Limb (tissue), 2 donors: ENCODE measurements around the gene DUSP10.

Experiments used
- DNase-seq, 2 donors: peaks; one replicate each; pipeline ENCODE4 v3.0.0-alpha.2; 2016; ENCODE audit errors: extremely low spot score in 2 of 2

Gene DUSP10

DNA sequence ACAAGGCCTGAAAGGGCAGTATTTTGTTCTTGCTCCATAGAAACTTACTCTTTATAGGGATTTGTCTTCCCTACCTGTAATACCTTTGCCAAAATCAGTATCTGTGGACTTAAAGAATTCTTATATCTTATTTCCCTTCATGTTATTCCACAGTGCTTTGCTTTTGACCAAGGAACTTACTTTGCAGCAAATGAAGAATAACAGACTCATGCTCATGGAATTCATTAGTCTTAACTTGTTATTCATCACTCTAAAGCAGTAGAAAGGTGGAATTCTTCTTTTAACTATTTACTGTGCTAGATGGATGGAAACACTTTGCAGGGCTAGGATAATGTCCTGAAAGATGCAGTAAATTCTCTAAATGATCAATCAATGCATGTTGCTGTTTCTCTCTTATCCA lies 45.9 kb downstream of the DUSP10 start:
- DNase-seq, result no peak

DNA sequence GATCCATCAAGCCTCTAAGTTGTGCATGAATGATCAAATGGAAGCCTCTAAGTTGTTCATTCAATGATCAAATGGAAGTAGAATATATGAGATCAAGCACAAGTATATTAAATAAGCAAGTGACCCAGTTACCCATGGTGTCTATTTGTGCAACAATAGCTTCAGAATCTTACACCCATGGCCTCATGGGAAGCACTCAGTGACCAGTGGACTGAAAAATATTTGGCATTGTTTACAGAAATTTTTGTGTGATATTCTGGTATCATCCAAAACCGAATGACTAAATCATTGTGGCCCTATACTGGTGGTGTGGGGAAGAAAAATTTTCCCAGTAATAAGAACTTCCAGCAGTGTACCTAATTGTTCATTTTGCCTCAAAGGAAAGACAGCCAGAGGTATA lies 46.6 kb downstream of the DUSP10 start:
- no peak for DNase-seq

DNA sequence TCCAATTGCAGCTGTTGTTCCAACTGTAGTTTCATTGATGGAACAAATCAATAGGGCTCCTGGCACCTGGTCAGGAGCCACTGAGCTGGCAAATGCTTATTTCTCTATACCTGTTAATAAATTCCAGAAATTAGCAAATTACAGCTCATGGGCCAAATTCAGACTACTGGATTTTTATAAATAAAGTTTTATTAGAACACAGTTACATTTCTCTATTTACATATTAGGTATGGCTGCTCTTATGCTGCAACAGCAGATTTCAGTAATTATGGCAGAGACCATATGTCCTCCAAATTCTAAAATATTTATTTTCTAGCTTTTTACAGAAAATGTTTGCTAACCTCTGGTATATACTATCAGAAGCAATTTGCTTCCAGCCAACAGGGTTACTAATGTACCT lies 47.8 kb downstream of the DUSP10 start:
- DNase-seq, result no peak

DNA sequence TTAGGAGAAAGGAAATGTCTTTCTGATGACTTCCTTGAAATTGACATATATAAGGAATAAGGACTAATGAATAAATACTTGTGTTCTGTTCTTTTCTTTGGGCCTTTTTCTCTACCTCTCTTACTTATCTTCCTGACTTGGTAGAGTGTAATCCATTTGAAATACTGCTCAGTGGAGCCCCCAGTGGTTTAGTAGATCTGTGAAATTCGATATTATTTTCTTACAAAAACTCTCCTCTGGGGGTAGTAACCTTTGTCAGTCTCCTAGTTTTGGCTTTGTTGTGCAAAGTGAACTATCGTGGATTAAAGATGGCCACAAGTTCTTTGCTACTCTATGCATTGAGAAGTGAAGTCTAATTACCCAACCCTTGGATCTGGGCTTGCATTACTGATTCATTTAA lies 48.8 kb downstream of the DUSP10 start:
- no peak for DNase-seq

DNA sequence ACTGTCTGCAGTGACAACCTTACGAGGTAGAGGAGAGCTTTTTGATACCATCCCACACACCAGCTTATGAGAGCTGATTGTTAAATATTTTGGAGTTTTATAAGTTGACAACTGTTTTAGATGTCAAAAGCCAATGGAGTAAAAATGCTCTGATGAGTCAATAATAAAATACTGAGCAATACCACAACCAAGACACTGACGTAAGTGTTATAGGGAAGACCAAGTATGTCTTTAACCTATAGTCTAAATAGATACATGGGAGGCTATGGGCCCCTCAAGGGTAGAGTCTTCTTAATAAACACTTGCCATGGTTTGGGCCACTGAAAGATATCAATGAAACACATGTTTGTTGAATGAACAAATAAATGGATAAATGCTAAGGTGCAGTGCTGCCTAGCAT lies 49.2 kb downstream of the DUSP10 start:
- DNase-seq, result no peak

DNA sequence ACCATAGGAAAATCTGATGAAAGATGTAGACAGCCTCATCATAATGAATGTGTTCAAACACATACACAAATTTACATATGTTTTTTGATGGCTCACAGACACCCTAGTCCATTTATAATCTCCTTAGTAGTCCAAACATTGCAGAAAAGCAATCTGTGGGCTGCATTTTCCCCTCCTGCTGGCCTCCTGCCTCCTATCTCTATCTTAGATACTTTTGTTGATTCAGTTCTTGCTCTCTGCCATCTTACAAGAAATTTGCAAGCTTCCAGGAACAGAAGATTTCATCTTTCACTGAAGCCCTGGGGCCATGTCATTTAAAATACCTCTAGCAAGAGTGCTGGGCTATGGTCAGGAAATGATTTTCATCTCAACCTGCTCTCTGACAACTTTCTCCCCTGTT lies 50.6 kb downstream of the DUSP10 start:
- no peak for DNase-seq

DNA sequence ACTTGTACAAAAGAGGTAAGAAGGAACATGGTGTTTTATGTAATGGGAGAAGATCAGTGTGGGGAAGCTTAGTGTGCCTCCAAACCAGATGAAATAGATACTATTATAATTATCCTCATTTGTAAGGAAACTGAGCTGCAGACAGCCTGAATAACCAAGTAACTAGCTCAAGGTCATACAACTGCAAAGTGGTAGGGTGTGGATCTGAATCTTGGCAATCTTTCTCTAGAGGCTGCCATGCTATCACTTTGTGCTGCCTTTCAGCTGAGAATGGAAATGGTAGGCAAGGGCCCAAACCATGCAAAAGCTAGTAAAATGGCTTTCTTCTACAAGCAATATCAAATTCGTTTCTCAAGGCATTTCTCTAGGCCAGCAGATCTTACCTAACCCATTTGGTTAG lies 51.0 kb downstream of the DUSP10 start:
- DNase-seq, result no peak

DNA sequence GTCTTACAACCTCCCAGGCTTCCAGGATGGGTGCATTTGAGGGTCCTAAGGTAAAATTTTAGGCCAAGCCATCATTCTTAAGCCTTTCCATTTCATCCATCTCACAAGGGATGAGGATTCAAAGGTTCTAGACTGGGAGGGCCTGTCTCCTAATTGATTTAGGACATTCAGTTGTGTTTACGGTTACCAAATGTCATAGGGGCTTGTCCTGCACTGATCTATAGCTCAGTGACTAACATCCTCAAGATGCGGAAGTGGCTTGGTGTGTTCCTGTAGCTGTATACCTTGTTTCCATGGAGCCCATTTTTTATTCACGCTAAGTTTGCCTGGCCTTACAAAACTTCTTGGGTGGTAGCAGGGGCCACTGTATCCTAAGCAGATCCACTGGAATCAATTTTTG lies 52.8 kb downstream of the DUSP10 start:
- no peak for DNase-seq

DNA sequence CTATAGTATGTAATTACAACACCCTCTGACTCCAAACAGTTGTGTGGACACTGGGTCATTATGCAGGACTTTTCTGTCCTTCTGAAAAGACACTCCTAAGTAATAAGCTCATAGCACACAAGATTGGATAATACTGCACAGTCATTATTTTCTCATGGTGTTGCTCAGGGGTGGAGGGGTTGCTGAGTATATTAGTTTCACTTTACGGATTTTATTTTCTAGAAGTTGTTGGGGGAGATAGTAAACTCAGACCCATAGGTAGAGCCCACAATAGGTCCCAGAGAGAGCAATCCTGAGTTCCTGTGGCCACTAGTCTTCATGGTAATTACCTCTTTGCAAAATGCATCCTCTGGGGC lies 53.4 kb downstream of the DUSP10 start:
- DNase-seq, result no peak

DNA sequence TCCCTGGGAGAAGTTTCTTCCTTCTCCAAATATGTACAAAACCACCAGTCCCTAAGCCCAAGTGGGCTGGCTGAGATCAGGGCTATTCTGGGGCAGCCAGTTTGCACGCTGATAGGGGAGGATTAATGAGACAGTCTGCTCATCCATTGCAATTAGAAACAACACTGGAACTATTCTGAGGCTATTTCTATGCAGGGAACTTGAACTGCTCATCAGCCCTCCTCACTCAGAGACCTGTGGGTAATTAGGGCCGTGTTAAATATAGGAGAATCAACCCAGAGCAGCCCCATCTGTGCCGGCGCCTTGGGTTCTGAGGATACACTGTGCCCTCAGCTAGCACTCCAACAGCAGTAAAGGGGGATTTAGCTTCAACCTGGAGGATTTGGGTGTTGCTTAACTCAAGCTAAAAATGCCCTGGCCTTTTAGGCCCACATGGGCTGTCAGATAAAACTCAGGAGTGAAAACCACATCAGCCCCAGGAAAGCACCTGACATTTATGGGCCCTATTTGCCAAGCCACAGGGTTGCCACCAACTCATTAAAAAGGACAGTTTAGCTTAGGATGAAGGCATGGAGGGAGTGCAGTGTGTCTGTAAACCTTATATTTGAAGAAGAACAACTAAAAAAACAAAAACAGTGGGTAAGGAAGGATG lies 53.9 kb downstream of the DUSP10 start:
- DNase-seq, result no peak

DNA sequence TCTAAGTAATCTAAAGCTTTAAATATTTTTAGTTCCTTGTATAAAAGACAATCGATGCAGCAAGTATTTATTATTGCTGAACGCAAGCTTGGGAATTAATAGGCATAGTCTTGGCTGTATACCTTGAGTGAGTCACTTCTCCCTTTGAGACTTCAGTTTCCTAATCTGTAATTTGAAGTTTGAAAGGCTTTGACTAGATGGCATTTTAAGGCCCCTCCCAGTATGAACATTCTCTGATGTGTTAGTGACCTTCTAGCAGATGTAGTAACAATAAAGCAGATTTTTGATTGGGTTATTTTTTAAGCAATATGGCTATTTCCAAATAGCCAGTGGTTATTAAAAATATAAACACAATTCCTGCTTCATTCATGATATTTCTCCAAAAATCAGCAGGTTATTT lies 58.2 kb downstream of the DUSP10 start:
- DNase-seq, result no peak

DNA sequence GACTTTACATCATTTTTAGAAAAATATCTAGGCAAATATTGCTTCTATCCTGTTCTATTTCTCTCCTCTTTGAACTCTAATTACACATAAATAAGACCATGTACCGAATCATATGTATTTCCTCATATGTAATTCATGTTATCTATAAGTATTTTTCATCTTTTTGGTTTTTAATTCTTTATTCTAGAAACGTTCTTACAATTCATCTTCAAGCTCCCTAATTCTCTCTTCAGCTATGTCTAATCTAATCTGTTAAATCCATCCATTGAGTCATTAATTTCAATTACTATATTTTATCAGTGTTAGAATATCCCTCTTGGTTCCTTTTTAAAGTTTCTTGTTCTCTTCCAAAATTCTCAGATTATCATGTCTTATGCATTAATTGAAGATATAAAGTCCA lies 61.8 kb downstream of the DUSP10 start:
- no peak for DNase-seq

DNA sequence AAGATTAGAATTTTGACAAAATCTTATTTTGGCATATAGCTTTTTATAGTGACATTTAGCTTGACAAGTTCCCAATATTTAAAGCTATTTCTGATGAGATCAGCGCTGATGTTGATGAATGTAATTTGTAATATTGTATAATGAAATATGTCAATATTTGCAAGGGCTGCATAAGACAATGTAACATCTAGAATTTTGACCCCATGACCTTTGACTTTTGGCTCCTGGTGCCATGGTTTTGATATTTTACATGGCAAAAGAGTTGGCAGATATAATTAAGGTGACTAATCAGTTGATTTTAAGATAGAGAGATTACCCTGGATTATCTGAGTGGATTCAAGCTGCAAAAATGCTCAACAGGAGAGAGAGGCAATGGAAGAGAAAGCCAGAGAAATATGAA lies 63.9 kb downstream of the DUSP10 start:
- DNase-seq, result no peak

DNA sequence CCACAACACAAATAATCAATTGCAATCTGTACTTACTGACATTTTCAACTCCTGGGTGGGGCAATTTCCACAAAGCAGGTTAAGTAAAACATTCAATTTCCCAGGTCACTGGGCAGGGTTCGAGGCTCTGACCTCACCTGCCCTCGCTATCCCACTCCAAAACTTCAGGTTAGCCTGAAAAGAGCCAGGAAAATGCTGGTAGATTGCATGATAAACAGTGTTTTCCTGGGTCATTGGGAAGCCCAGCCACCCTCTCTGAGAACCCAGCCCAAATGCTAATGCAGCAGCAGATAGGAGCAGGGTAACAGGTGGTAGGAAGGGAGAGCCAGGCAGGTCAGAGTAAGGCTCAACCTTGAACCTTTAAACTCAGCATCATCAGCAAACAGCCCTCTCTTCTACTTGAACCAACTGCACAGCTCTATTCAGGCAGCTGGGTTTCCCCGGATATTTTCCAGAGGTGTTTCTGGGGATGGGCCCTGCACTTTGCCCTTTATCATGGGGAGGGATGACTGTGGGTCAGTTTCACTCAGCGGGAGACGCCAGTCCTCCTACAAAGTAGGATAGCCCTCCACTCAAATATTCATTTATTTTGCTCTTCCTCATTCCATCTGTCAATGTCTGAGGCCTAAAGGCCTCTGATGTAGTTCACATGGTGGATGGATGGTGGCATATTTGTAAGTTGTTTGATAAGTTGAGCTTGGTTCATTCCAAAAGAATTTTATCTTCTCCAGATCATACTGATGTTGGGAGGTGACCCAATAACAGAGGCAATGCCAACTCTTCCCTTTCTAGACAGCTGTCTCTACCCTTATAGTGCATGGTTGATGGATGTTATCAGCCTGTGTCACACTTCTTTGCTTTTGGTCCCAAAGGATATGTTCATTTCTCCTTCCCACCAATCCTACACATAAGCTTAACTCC lies 65.7 kb downstream of the DUSP10 start:
- no peak for DNase-seq

DNA sequence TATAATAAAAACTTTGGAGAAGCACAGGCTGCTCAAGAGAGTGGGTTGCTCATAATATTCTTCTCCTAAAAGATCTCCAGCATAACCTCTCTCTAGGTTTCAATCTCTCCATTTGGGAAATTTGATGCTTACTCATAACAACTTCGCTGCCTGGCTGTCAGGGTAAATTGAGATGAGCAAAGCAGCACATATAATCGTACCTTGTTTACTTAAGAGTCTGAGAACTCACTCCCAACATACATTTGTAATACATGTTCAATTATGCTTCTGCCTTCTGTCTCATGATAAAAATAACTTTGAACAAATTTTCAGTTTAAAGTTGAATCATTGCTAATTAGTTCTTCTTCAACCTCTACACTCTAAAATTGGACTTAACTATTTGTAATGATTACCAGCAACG lies 68.9 kb downstream of the DUSP10 start:
- DNase-seq, result no peak

DNA sequence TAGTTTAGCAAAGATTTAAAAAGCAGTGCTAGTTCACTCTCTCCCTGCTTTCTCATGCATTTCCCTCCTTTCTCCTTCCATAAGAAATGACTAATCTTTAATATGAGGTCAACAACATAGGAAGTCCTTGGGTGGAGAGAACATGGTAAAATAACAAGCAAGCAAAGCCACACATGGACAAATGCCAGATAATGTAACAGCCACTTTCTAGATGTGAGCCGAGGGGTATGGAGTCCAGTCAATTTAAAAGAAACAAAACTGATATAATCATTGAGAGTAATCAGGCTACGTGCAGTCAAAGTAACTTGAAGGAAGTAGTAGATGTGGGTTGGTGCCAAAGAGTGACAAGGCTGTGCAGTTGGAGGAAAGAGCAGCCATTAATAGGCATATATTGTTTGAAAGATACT lies 69.6 kb downstream of the DUSP10 start:
- DNase-seq, result no peak

DNA sequence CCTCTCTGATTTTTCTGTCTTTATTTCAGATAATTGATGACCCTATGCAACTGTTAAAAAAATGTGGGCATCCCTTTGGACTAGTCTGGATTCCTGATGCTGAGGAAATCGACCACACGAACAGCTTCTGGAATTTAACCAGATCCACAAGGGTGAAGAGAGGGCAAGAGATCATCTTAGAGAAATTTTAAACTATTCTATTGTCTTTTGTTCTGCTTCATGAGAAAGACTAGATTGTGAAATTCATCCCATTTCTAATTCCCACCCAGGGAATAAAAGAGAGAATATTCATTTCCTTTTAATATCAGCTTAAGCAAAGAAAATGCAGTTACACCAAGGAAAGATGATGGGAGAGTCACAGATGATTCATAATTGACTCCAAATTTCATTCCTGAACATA lies 71.8 kb downstream of the DUSP10 start:
- DNase-seq, result no peak

DNA sequence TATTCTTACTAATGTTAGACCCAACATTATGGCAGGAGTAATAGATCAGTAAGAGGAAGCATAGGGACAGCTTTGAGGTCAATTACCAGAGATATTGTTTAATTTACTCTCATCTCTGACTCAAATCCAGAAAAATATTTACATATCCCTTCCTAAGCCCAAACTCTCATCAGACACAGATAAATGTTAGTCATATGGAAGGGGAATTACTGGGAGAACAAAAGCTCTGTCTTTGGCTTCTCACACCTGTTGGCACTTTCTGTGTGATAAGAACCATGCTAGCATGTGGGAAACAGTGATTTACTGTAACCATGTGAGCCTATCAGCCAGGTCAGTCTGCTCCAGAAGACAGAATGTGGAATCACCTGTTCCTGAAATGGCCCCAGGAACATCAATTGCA lies 72.4 kb downstream of the DUSP10 start:
- DNase-seq, result no peak

DNA sequence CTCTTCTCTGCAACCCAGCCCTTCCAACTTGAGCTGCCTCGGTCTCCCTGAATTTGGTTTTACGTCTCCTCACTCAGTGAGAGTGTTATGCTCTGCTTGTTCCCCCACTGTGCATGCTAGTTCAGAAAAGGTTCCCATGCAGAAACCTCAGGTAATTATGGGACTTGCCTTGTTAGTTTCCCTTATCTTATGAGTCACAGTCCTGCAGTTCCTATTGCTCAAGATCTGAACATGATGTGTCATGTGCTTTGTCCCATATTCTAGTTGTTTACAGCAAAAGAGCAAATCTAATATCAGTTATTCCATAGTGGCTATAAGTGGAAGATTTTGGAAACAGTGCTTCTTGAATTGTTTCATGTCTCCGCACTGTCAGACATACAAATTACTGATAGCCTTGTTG lies 74.4 kb downstream of the DUSP10 start:
- DNase-seq, result no peak

DNA sequence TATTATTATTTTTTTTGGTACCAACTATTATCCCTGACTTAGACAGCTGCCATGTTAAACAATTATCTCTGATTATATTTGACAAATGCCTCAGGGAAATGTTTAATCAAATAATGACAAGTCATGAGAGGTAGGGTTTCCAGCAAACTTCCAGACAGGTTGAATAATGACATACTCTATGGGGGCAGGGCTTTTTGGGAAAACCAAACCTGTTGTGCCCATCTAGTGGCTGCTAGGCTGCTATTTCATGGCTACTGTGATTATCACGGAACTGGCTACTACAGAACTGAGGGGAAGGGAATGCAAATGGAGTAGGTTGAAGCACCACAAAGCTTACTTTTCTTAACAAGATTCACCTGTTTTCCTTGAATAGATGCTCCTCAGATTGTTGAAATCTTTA lies 77.6 kb downstream of the DUSP10 start:
- no peak for DNase-seq

DNA sequence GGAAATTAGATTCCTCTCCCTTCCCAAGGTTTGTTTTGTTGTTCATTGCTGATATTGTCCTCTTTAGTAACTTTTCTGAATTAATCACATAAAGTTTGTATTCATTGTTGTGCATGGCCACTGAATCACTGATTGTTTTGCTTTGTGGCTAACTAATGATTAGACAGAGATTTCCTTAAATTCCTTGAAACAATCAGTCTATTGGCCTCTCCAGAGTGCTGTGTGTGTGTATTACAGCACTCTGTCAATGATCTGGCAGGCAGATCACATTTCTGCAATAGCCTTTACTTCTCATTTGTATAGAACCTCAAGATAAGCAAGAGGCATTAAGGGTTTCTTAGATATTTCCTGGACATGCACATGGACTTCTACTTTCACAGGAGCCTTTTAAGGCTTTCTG lies 78.6 kb downstream of the DUSP10 start:
- no peak for DNase-seq

DNA sequence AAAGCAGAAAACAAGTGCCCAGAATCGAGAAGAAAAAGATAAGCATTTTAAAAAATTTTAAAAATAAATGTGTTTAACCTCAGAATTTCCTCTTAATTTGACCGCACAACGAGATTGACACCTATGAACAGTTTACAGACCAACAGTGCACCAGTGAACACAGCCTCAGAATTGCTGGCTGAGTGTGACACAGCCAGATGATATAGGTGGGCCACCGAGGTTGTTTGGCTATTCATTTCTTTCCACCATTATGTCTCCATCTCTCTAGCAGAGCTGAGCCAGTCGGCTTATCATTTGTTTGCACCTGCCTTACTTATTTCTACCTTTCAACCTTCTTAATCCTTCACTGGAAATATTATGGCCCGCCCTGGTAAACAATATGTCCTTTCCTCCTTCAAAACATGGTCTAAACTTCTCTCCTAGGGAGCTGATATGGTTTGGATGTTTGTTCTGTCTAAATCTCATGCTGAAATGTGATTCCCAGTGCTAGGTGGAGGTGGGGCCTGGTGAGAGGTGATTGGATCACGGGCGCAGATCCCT lies 86.1 kb downstream of the DUSP10 start:
- no peak for DNase-seq
